Neural crest cell (in vitro differentiated cells): ENCODE results near the gene MMP14. TPM values are rescaled to one million over a fixed set of nuclear protein-coding genes. Genes with fewer than 3 reads are reported as not detected.

Experiments
- DNase-seq: peaks from one replicate; pipeline ENCODE4 v3.0.0; 2021; ENCODE audit warnings: low read depth, mixed read lengths, low spot score
- H3K27ac Mint-ChIP-seq: one replicate; pipeline ENCODE4 v1.8.0; 2021; ENCODE audit warnings: mild to moderate bottlenecking, mixed read lengths; ENCODE audit not compliant: unreplicated experiment
- H3K27me3 Mint-ChIP-seq: 2 replicates; pipeline ENCODE4 v1.8.0; 2021; ENCODE audit warnings: low read depth, mild to moderate bottlenecking, mixed read lengths
- H3K36me3 Mint-ChIP-seq: 2 replicates; pipeline ENCODE4 v1.8.0; 2021; ENCODE audit warnings: low read depth, mild to moderate bottlenecking, mixed read lengths
- H3K4me1 Mint-ChIP-seq: 2 replicates; pipeline ENCODE4 v1.8.0; 2021; ENCODE audit warnings: mixed read lengths
- H3K4me3 Mint-ChIP-seq: one replicate; pipeline ENCODE4 v1.8.0; 2021; ENCODE audit warnings: mild to moderate bottlenecking, mixed read lengths
- H3K9me3 Mint-ChIP-seq: 2 replicates; pipeline ENCODE4 v1.8.0; 2021; ENCODE audit warnings: mixed read lengths
- CTCF ChIP-seq: fragments of 200-600 bp; sonication (generic); conservative IDR thresholded peaks from 2 replicates; pipeline ENCODE4 v1.5.0; 2021; ENCODE audit warnings: antibody characterized with exemption, mild to moderate bottlenecking
- total RNA-seq: library from RNA; stranded (reverse); gene quantifications from 2 replicates; pipeline ENCODE4 v1.2.1, GENCODE V29; 2021

Gene MMP14
- total RNA-seq, 1 donor from 2014 or later: 63.2 TPM

GRCh38 chr14:22794551-22794951, 41.8 kb upstream of the MMP14 start:
- no peaks in the 10 kb centered on the region for H3K4me1 Mint-ChIP-seq
- H3K36me3 Mint-ChIP-seq: no peaks in the 10 kb centered on the region
- TF ChIP-seq CTCF: no peak
- H3K4me3 Mint-ChIP-seq: no peak overlapping the region
- DNase-seq: no peak
- H3K27ac Mint-ChIP-seq: no peak overlapping the region
- no peaks in the 10 kb centered on the region for H3K9me3 Mint-ChIP-seq
- peaks cover 30% of the 10 kb centered on the region for H3K27me3 Mint-ChIP-seq

- H3K36me3 Mint-ChIP-seq: no peaks in the 10 kb centered on the region
- H3K27me3 Mint-ChIP-seq: peaks cover 34% of the 10 kb centered on the region
- no peak for TF ChIP-seq CTCF
- H3K4me1 Mint-ChIP-seq: no peaks in the 10 kb centered on the region
- H3K4me3 Mint-ChIP-seq: no peak overlapping the region
- no peak overlapping the region for H3K27ac Mint-ChIP-seq
- DNase-seq: no peak
- H3K9me3 Mint-ChIP-seq: no peaks in the 10 kb centered on the region
Observed at GRCh38 chr14:22796087-22796707, 40.2 kb upstream of the MMP14 start.

GRCh38 chr14:22797017-22797917, 39.1 kb upstream of the MMP14 start:
- Mint-ChIP-seq H3K4me3 (no peak overlapping the region), H3K36me3 (no peaks in the 10 kb centered on the region), H3K9me3 (no peaks in the 10 kb centered on the region), H3K27ac (no peak overlapping the region), H3K4me1 (no peaks in the 10 kb centered on the region), H3K27me3 (peaks cover 34% of the 10 kb centered on the region)
- DNase-seq: no peak
- TF ChIP-seq CTCF: no peak

GRCh38 chr14:22798528-22798927, 37.9 kb upstream of the MMP14 start:
- TF ChIP-seq CTCF: no peak
- Mint-ChIP-seq H3K4me1 (no peaks in the 10 kb centered on the region), H3K4me3 (no peak overlapping the region), H3K27ac (no peak overlapping the region), H3K27me3 (peaks cover 34% of the 10 kb centered on the region), H3K36me3 (no peaks in the 10 kb centered on the region), H3K9me3 (no peaks in the 10 kb centered on the region)
- no peak for DNase-seq

GRCh38 chr14:22800346-22800745, 36.0 kb upstream of the MMP14 start:
- Mint-ChIP-seq H3K9me3 (no peaks in the 10 kb centered on the region), H3K4me1 (no peaks in the 10 kb centered on the region), H3K27me3 (peaks cover 35% of the 10 kb centered on the region), H3K4me3 (no peak overlapping the region), H3K36me3 (no peaks in the 10 kb centered on the region), H3K27ac (no peak overlapping the region)
- DNase-seq: no peak
- TF ChIP-seq CTCF: no peak
